ENCODE measurements around the gene SCRN1.

The SCRN1 gene, protein sequence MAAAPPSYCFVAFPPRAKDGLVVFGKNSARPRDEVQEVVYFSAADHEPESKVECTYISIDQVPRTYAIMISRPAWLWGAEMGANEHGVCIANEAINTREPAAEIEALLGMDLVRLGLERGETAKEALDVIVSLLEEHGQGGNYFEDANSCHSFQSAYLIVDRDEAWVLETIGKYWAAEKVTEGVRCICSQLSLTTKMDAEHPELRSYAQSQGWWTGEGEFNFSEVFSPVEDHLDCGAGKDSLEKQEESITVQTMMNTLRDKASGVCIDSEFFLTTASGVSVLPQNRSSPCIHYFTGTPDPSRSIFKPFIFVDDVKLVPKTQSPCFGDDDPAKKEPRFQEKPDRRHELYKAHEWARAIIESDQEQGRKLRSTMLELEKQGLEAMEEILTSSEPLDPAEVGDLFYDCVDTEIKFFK

DNA sequence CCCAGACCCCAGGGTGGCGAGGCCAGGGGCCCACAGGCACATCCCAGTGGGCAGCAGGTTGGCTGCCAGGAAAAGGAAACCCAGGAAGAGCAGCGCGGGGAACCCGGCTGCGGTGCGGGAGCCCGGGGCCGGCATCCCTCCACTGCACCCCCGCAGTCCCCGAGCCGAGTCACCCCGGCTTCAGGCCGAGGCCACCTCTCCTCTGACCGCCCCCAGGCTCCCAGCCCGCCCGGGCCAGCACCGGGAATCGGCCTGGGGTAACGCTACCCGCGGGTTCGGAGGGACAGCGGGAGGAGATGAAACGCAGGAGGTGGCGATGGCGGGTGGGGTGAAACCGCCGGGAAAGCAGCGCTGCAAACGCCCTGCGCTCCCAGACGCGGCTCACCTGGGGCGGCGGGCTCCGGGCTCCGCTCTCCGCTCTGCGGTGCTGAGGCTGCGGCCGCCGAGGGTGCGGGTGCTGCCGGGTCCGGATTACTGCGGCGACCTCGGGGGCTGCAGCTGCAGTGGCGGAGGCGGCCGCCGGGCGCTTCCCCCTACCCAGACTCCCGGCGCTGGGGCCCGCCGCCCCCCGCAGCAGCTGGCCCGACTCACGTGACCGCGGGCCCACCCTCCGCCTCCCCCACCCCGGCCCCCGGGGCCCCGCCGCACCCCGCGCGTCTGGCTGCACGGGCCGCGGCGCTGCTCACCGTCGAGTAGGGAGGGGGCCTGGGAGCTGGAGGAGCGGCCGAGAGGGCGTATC lies at the start of gene SCRN1:
TSS of gene SCRN1 (minus strand) at position 545 of the 739 bp plus-strand sequence. CDS start 20,734 bp downstream, outside the sequence.
- DNase-seq = peak; percentile 4

DNA sequence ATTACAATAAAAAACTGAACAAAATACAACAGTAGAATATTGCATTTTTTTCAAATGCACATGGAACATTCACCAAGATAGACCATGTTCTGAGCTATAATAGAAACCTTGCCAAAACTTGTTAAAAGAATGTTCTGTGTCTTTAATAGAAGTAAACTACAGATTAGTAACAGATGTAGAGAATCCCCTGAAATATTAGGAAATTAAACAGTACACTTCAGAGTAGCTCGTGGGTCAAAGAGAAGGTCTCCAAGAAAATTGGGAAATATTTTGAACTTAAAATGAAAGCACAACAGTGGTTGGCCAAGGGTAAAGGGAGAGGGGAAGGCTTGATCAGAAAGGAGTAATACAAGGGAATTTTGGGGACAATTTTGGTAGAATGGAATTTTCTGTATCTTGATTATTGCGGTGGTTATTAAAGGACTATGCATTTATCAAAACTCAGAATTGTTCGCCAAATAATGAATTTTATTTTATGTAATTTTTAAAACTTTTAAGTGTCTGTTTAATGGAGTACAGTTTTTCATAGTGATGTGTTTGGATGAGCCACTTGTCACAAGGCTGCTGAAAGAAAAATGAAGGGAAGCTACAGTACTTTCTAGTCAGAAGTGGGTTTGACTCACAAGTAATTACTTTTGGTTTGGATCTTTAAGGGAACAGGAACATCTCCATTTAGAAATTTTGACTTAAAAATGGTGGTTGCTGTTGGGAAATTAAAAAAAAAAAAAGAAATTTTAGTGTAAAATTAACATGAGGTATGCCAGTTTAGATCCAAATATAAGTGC lies 48.8 kb upstream of the SCRN1 start:
- no peak for DNase-seq

DNA sequence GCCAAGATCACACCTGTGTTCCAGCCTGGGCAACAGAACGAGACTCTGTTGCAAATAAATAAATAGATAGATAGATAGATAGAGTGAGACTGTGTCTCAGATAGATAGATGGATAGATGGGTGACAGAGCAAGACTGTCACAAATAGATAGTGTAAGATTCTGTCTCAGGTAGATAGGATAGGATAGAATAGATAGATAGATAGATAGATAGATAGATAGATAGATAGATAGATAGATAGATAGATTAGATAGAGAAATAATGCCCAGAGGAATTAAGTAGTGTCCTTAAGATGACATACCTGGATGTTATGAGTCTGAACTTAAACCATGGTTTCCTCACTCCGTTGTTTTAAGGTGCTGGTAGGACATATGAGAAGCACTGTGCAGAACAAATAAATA lies 46.6 kb upstream of the SCRN1 start:
- no peak for DNase-seq

DNA sequence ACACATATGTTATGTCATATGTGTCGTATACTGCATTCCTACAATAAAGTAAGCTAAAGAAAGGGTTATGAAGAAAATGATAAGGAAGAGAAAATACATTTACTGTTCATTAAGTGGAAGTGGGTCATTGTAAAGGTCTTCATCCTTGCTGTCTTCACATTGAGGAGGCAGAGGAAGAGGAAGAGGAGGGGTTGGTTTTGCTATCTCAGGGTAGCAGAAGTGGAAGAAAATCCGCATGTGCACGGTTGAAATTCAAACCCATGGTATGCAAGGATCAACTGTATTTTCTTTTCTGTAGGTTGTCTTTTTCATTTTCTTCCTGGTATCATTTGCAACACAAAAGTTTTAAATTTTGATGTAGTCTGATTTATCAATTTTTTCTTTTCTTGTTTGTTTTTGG lies 44.9 kb upstream of the SCRN1 start:
- no peak for DNase-seq

DNA sequence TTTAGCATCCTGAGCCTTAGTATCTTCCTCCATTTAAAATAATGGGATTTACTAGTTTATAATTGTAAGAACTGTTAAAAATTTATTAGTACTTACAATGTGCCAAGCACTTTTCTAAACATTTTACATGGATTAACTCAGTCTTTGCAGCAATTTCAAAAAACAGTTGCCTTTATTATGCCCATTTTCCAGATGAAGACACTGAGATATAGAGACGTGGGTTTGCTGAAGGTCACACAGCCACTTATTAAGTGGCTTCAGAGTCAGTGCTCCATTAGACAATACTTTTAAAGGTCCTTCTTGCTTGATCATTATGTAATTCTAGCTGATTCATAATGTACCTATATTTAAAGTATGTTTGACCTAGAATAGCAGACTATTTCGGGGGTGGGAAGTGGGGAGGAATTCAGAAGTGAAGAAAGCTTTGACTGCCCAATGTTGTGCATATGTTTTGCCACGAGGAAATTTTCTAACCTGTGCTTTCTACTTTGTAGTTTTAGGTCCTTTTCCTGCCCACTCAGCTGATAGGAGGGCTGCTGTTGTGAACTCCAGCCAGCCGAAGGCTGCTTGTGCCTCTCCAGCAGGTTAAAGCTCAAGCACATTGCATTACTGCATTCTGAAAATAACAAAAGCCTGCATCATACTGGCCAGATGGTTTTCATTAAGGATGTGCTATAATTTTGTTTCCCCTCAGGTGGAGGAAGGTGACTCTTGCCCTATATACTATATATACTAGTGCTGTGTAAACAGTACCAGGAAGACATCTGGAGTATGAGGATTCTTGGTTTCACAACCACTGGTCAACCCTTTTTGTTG lies 42.9 kb upstream of the SCRN1 start:
- DNase-seq = no peak

DNA sequence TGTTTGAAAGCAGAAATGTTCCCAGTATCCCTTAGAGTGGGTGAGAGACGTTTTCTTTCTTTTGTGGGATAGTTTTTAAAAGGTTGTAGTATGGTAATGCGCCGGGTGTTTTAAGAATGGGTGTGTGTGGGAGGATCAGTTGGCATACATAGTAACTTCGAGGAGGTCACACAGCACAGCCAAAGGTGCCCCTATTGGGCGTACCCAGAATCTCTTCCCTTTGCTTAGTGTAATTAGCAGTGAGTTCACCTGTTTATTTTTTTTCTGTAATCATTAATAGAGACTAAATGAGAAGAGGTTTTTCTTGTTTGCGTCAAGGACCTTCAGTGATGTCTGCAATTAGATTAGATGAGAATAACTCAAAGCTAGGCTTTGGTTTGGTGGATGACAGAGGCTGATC lies 40.1 kb upstream of the SCRN1 start:
- peak; percentile 43 for DNase-seq

DNA sequence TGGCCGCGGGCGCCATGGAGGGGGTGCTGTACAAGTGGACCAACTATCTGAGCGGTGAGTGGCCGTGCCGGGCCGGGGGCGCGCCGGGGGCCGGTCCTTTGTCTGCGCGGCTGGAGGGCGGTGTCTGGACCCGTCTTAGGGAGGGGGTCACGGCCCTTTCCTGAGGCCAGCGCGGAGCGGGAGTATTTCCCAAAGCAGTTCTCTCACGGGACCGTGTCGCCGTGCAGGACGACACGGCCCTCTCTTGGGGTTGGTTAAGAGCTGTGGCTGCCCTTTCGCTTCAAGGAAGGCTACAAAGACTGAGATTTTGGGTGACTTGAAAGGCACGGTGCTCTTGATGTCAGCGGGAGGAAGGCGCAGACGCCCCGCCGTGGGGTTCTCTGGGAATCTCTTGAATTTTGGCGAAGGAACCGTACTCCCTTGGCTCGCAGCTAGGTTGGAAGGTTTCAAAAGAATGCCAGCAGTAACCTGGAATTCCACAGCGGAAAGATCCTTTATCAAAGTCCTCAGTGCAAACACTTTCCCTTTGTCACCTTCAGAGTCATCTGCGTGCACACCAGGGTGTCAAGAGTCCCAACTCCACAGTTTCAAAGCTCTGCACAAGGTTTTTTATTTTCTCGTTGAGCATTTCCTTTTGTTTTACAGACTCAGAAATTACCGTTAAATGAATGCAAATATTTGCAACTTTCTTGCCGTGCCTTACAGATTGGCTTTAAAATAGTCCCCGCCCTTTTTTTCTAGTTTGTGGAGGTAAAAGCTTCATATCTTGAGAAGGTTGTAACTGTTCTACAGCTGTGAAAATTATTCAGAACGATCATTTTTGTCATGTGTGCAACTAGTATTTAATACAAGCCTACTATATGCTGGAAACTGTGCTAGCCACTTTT lies 39.4 kb upstream of the SCRN1 start:
- peak; percentile 31 for DNase-seq

DNA sequence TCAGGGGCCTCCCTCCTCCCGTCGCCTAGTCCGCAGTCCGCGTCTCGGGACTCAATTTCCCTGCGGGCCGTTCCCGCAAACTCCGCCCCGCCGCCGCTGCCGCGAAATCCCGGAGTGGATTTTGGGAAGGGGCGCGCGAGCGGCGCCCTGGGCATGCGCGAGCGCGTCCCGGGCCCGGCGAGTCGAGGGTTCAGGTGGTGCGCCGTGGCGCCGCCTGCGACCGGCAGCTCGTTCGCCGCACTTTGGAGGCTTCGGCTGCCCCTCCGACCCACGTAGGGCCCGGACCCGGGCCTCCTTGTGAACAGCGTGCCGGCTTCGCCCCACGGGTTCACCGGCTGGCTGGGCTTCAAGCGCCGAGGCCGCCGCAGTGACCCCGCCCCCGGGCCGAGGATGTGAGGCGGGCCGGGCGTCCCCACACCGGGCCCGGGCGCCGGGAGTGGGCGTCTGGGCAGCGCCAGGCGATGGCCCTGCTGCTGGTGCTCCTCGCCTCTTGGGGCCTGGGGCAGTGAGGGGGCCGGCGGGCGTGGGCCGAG lies 38.7 kb upstream of the SCRN1 start, which contains the start of gene PLEKHA8:
TSS of gene PLEKHA8 (plus strand) at position 197 of the 533 bp plus-strand sequence. CDS start 351 bp downstream, outside the sequence.
- peak; percentile 57 for DNase-seq

DNA sequence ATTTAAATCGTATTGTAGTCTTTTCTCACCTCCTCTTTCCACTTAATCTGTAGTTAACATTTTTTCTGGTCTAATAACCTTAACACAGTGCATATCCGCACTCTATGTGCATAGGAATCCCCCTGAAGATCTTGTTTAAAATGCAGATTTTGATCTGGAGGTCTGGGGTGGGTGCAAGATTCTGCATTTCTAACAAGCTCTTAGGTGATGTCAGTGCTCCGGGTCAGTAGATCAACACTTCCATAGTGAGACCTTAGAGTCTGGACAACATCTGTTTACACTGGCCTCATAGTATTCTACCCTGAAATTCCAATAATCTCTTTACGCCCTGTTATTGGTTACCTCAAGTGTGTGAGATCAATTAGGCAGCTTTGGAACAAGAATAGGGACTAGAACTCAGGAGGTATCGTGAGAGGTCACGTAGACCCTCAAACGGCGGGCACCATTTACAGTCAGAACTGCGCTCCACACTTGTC lies 38.2 kb upstream of the SCRN1 start:
- DNase-seq = no peak

DNA sequence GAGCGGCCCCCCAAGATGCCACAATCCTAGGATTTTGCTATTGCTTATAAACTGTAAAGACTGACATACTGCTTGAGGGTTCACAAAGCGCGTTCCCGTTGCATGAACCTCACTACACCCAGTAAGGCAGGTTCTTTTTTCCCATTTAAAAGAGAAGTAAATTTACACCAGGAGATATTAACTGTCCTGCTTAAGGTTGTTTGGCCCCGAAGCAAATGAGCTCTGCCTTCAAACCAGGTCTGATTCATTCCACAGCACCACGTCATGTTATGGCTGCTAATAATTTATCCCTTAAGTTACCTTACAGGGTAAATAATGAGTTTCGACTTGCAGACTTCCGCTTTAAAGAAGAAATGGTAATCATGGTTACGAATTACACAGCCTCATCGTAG lies 37.5 kb upstream of the SCRN1 start:
- peak; percentile 73 for DNase-seq

DNA sequence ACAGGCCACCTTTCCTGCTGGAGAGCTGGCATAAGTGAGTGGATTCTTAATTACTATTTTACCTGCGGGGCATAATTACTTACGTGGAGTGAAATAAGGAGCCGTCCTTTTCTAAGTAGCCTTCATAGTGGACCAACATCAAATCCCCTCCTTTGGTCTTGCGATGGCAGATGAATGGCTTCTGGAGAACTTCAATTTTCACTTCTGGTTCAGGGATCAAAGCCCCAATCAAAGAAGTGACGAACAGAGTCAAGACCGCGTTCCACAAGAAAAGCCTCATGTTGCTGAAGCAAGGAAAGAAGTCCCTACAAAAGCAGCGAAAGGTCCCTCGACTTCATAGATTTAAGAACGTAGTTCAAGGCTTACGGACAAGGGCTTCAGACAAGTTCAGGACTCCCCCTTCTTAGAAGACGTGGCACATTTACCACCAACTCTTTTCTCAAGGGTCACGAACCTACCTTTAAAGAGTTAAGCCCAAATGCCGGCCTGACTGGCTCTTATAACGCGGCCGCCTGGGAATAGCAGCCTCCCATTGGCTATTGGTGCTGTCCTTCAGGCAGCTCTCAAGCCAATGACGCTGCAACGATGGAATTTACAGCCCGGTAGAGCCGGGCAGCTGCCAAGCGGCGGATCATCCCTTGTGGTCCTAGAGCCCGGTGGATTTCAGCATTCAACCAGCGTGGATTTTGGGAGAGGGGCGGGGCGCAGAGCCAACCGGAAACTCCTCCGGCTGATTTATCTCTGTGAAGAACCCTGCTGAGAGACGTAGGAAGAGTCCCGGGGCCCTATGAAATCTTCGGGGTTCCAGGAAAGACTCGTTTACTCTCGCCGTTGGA lies 36.8 kb upstream of the SCRN1 start, which contains the start of gene FKBP14:
TSS of gene FKBP14 (minus strand) at position 474 of the 836 bp plus-strand sequence. CDS start at position 280, 194 bp downstream.
- peak; percentile 99 for DNase-seq

DNA sequence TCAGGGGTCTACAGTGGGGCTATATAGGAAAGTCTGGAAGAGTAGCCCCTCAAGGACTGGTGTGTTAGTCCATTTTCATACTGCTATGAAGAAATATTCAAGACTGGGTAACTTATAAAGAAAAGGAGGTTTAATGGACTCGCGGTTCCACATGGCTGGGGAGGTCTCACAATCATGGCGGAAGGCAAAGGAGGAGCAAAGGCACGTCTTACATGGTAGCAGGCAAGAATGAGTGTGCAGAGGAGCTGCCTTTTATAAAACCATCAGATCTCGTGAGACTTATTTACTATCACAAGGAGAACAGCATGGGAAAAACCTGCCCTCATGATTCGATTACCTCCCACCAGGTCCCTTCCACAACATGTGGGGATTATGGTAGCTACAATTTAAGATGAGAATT lies 33.9 kb upstream of the SCRN1 start:
- DNase-seq = no peak

DNA sequence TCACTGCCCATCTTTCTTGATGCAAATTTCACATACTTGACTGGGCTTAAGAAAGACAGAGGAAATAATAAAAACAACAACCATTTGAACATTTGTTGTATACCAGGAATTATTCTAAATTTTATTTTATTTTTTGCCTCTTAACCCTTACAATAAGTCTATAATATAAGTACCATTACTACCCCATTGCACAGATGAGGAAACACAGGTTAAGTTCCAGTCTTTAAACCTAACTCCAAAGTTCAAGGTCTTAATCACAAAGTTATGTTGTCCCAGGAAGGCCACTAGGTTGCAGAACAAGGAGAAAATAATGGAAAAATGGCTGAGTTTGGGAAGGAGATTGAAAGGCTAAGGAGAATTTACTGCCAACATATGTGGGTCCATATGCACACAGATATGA lies 33.4 kb upstream of the SCRN1 start:
- DNase-seq = no peak

DNA sequence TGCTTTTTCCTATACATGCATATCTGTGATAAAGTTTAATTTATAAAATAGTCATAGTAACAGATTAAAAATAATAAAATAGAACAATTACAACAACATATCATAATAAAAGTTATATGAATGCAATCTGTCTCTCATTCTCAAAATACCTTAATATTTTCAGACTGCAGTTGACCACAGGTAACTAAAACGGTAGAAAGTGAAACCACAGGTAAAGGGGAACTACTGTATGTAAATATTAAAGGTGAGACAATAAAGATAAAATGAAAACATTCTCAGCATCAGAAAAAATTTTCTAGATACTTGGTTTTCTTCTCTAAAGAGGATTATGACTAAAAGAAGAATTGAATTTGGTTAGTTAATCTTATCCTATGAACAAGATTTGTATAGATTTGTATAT lies 30.9 kb upstream of the SCRN1 start:
- no peak for DNase-seq

DNA sequence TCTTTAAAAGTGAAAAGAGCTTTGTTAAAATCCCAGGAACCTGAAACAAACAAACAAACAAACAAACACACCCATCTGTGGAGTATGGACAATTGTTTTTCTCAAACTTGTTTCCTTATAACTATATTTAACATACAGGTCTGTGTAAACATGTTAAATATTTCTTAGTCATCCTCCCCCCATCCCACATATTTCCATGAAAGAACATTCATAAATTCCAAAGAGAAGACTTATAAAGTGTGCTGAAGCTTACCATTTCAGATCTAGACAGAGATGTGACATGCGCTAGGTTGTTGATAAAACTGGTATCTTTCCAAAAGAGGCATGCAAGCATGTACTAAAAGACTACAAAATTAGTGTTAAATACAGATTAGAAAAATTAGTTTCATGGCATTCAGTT lies 30.4 kb upstream of the SCRN1 start:
- no peak for DNase-seq

DNA sequence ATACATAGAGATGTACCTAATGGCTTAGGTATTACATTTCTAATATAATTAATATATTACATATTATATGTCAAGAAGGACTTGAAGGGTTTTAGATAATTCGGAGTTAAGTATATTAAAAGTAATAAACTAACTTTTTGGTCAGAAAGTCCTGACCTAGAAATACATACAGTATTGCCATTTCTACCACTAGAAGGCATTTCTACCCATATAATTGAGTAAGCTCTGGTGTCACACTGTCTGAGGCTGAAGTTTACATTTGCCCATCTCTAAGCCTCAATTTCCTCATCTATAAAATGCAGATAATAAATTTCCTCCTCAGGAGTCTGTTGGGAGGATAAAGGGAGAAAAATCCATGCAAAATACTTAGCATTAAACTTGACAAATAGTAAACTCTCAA lies 29.8 kb upstream of the SCRN1 start:
- no peak for DNase-seq

DNA sequence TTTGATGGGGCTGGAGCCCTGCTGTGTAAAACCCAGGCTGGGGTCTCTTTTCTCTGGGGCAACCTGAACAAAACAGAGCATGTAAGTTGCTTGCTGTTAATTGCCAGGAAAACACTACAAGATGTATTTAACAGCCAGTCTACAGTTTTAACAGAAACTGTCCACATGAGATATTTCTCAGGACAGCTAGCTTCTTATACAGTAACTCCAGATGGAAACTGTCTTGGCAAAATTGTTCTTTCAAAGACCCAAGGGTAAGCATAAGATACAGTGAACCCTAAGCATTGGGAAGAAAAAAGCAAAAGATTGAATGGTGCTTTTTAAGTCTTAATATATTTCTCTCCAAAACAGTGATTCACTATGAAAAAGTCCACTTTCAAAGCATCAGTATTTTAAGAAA lies 28.9 kb upstream of the SCRN1 start:
- no peak for DNase-seq

DNA sequence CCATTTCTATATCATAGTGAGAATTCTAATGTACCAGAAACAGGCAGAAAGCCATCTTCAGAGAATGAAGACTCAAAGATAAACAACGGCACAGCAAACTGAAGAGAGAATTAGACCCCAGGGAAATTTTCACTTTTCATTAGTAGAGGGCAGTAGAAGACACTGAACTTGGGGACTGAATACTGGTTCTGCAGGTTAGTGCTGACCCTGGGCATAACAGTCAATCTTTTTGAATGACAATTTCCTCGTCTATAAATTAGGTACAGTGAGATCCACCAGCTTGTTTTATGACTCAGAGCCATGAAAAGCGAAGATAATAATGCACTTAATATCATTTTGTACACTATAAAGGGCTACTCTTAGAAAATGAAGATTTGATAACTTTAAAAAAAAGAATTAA lies 23.2 kb upstream of the SCRN1 start:
- no peak for DNase-seq

DNA sequence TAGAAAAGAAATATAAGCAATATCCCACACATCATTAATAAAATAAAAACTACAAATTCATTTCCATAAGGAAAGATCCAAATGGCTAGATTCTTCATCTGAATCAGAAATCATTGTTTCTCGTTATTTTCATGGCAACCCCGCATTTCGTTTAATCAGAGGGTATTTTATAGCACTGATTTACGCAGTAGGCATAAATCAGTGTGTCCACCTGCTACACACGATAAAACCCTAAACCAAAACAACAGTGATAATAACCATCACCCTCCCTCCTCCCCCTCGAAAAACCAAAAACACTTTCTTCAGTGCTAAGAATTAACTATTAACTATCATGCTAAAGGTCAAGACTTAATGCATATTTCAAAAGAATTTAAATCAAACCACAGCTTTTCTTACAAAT lies 20.4 kb upstream of the SCRN1 start:
- DNase-seq = no peak

DNA sequence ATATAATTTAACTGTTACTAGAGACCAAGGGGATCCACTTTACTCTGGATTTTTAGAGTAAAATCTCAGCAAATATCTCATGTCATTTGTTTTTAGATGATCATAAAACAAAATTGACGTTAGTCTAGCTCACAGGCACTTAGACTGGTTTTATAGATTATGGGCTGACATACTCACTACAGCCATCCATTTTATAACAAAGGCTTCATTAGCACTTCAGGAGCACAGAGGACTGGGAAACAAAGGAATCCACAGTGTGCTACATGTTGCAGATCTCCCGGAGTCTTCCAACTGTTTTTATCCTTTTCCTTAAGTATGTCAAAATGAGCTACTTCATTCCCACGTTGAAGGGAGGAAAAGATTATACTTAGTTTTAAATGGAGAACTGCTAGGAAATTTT lies 15.9 kb upstream of the SCRN1 start:
- DNase-seq = no peak
